ENCODE results near the gene WDPCP. TPM values are rescaled to one million over a fixed set of nuclear protein-coding genes. Genes with fewer than 3 reads are reported as not detected.

WDPCP gene
- total RNA-seq, 1 experiment from 2014 or later: 15.2 TPM

- Histone ChIP-seq H3K27me3 (ENCODE audit: insufficient read depth, low read depth) (no peaks in the 10 kb centered on the region), H3K4me3 (no peak overlapping the region), H3F3A (ENCODE audit: insufficient read depth, low read depth) (no peaks in the 10 kb centered on the region), H3K27ac (no peak overlapping the region), H4K20me1 (ENCODE audit: insufficient read depth) (no peaks in the 10 kb centered on the region), H3K9me3 (ENCODE audit: insufficient read depth, low read depth) (no peaks in the 10 kb centered on the region), H3K36me3 (ENCODE audit: low read depth) (no peaks in the 10 kb centered on the region), H3K9me2 (ENCODE audit: insufficient read depth) (no peaks in the 10 kb centered on the region), H3K4me1 (replicated peaks; ENCODE audit: insufficient read depth) (no peaks in the 10 kb centered on the region), H2AFZ (no peak overlapping the region), H3K79me2 (ENCODE audit: low read depth) (no peaks in the 10 kb centered on the region), H3K4me2 (no peak overlapping the region)
- intact Hi-C loops (cut with micrococcal nuclease; ENCODE audit: unreplicated experiment): no loop called here
- no TSS peak for BruUV-seq (replicated peaks)
- no peak for DNase-seq
- TF ChIP-seq, protein P1, sequence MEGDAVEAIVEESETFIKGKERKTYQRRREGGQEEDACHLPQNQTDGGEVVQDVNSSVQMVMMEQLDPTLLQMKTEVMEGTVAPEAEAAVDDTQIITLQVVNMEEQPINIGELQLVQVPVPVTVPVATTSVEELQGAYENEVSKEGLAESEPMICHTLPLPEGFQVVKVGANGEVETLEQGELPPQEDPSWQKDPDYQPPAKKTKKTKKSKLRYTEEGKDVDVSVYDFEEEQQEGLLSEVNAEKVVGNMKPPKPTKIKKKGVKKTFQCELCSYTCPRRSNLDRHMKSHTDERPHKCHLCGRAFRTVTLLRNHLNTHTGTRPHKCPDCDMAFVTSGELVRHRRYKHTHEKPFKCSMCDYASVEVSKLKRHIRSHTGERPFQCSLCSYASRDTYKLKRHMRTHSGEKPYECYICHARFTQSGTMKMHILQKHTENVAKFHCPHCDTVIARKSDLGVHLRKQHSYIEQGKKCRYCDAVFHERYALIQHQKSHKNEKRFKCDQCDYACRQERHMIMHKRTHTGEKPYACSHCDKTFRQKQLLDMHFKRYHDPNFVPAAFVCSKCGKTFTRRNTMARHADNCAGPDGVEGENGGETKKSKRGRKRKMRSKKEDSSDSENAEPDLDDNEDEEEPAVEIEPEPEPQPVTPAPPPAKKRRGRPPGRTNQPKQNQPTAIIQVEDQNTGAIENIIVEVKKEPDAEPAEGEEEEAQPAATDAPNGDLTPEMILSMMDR (conservative IDR thresholded peaks at IDR 0.05): no peak
- no peak for TF ChIP-seq EZH2 (IDR thresholded peaks at IDR 0.05; ENCODE audit: low read depth)
- POLR2A ChIA-PET (ENCODE audit: unreplicated experiment): no interaction called here
- CTCF ChIA-PET: no interaction called here
These were observed 34.5 kb upstream of the WDPCP start for GRCh38 chr2:63622751-63623150.

- POLR2A ChIA-PET (ENCODE audit: unreplicated experiment): interaction anchor here (0.6 kb wide), 1 partner anchor 226 kb away, joined by 6 read pairs; no protein-coding TSS in a partner anchor
- intact Hi-C loops (cut with micrococcal nuclease; ENCODE audit: unreplicated experiment): loop anchor here (5.0 kb wide), 1 partner anchor 268 kb away; no protein-coding TSS in a partner anchor
- Histone ChIP-seq H3K36me3 (ENCODE audit: low read depth) (no peaks in the 10 kb centered on the region), H3K27ac (no peak overlapping the region), H3K9me2 (ENCODE audit: insufficient read depth) (no peaks in the 10 kb centered on the region), H3K4me1 (replicated peaks; ENCODE audit: insufficient read depth) (peaks cover 26% of the 10 kb centered on the region), H3K4me2 (no peak overlapping the region), H3K79me2 (ENCODE audit: low read depth) (no peaks in the 10 kb centered on the region), H4K20me1 (ENCODE audit: insufficient read depth) (no peaks in the 10 kb centered on the region), H3K27me3 (ENCODE audit: insufficient read depth, low read depth) (no peaks in the 10 kb centered on the region), H3K4me3 (no peak overlapping the region), H2AFZ (no peak overlapping the region), H3K9me3 (ENCODE audit: insufficient read depth, low read depth) (no peaks in the 10 kb centered on the region), H3F3A (ENCODE audit: insufficient read depth, low read depth) (peaks cover 24% of the 10 kb centered on the region)
- no TSS peak for BruUV-seq (replicated peaks)
- CTCF ChIA-PET: no interaction called here
- DNase-seq: no peak
- TF ChIP-seq, protein P1 (conservative IDR thresholded peaks at IDR 0.05): no peak
- no peak for TF ChIP-seq EZH2 (IDR thresholded peaks at IDR 0.05; ENCODE audit: low read depth)
These were observed 31.1 kb upstream of the WDPCP start for GRCh38 chr2:63619328-63619727.

GRCh38 chr2:63617366-63617765 is 29.1 kb upstream of the WDPCP start:
- Histone ChIP-seq H3K9me2 (ENCODE audit: insufficient read depth) (no peaks in the 10 kb centered on the region), H3K27me3 (ENCODE audit: insufficient read depth, low read depth) (no peaks in the 10 kb centered on the region), H3K4me2 (no peak overlapping the region), H3K9me3 (ENCODE audit: insufficient read depth, low read depth) (no peaks in the 10 kb centered on the region), H2AFZ (no peak overlapping the region), H3K4me3 (no peak overlapping the region), H4K20me1 (ENCODE audit: insufficient read depth) (no peaks in the 10 kb centered on the region), H3F3A (ENCODE audit: insufficient read depth, low read depth) (peaks cover 34% of the 10 kb centered on the region), H3K27ac (no peak overlapping the region), H3K36me3 (ENCODE audit: low read depth) (no peaks in the 10 kb centered on the region), H3K79me2 (ENCODE audit: low read depth) (no peaks in the 10 kb centered on the region), H3K4me1 (replicated peaks; ENCODE audit: insufficient read depth) (peaks cover 38% of the 10 kb centered on the region)
- intact Hi-C loops (cut with micrococcal nuclease; ENCODE audit: unreplicated experiment): loop anchor here (5.0 kb wide), 1 partner anchor 270 kb away; no protein-coding TSS in a partner anchor
- DNase-seq: no peak
- CTCF ChIA-PET: interaction anchor here (0.7 kb wide), 1 partner anchor 11 kb away, joined by 3 read pairs; no protein-coding TSS in a partner anchor
- no peak for TF ChIP-seq EZH2 (IDR thresholded peaks at IDR 0.05; ENCODE audit: low read depth)
- TF ChIP-seq, protein P1 (conservative IDR thresholded peaks at IDR 0.05): no peak
- BruUV-seq (replicated peaks): no TSS peak
- POLR2A ChIA-PET (ENCODE audit: unreplicated experiment): interaction anchor here (0.8 kb wide), 1 partner anchor 21 kb away, joined by 8 read pairs; no protein-coding TSS in a partner anchor
